ENCODE results near the gene DHX32. TPM values are rescaled to one million over a fixed set of nuclear protein-coding genes. Genes with fewer than 3 reads are reported as not detected.
"Not testable (repeated sequence)": the region's sequence is repeated elsewhere in the genome, so short reads cannot be mapped to it uniquely, and the experiment has no call there.

The DHX32 gene
- total RNA-seq, 1 experiment from 2014 or later = 28.0 TPM

- TF ChIP-seq, protein P1, sequence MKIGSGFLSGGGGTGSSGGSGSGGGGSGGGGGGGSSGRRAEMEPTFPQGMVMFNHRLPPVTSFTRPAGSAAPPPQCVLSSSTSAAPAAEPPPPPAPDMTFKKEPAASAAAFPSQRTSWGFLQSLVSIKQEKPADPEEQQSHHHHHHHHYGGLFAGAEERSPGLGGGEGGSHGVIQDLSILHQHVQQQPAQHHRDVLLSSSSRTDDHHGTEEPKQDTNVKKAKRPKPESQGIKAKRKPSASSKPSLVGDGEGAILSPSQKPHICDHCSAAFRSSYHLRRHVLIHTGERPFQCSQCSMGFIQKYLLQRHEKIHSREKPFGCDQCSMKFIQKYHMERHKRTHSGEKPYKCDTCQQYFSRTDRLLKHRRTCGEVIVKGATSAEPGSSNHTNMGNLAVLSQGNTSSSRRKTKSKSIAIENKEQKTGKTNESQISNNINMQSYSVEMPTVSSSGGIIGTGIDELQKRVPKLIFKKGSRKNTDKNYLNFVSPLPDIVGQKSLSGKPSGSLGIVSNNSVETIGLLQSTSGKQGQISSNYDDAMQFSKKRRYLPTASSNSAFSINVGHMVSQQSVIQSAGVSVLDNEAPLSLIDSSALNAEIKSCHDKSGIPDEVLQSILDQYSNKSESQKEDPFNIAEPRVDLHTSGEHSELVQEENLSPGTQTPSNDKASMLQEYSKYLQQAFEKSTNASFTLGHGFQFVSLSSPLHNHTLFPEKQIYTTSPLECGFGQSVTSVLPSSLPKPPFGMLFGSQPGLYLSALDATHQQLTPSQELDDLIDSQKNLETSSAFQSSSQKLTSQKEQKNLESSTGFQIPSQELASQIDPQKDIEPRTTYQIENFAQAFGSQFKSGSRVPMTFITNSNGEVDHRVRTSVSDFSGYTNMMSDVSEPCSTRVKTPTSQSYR (CRISPR knock-in tag; IDR thresholded peaks at IDR 0.05) = no peak
- TF ChIP-seq ZNF138 (CRISPR knock-in tag; conservative IDR thresholded peaks at IDR 0.05) = no peak
Observed at GRCh38 chr10:125929618-125930017, 48.5 kb upstream of the DHX32 start (continued).

DNA sequence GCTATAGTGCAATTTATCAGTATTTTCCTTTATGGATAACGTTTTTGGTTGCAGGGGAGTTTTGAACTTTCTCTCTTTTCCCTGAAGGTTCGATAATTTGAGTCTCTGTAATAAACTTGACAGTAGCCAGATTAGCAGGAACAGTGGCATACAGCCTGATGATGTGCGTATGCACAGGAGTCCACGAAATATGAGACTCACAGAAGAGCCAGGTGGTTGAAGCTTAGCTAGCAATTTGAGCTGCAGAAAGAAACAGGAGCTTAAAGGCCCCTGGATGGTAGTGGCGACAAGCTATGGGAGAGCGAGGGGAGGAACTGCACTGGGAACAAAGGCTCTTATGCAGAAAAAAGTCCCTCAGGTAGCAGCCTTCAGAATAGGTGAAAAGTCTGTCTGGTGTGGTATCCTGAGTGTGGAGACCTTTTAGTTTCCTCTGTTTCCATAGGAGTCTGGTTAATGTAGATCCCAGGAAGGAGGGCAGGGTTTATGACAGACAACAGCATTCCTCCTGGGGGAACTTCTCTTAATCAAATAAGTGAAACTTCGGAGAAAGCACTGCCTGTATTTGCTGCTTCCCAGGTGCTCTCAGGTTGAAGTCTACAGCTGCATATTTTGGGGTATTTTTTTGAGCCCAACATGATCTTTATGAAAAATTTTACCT lies 48.0 kb upstream of the DHX32 start:
- Mint-ChIP-seq H3K9me3 (peaks cover 11% of the 10 kb centered on the region), H3K27me3 (ENCODE audit: low read depth) (no peaks in the 10 kb centered on the region), H3K4me1 (peaks cover 4% of the 10 kb centered on the region), H3K27ac (no peak overlapping the region), H3K36me3 (no peaks in the 10 kb centered on the region), H3K4me3 (no peak overlapping the region)
- no peak for ATAC-seq
- CTCF ChIA-PET = no interaction called here
- TF ChIP-seq ZNF671 (CRISPR knock-in tag; IDR thresholded peaks at IDR 0.05) (no peak), ZNF423 (CRISPR knock-in tag; IDR thresholded peaks at IDR 0.05) (no peak), TP53 (CRISPR knock-in tag; IDR thresholded peaks at IDR 0.05) (no peak), ETV6 (CRISPR knock-in tag; IDR thresholded peaks at IDR 0.05) (no peak), FOXJ3 (CRISPR knock-in tag; IDR thresholded peaks at IDR 0.05; ENCODE audit: borderline replicate concordance) (no peak), ZNF532 (CRISPR knock-in tag; IDR thresholded peaks at IDR 0.05; ENCODE audit: borderline replicate concordance) (no peak), ZNF121 (CRISPR knock-in tag; IDR thresholded peaks at IDR 0.05) (no peak), ZNF138 (CRISPR knock-in tag; conservative IDR thresholded peaks at IDR 0.05) (no peak), ZBTB43 (CRISPR knock-in tag; IDR thresholded peaks at IDR 0.05) (no peak), MAX (CRISPR knock-in tag; IDR thresholded peaks at IDR 0.05) (no peak), NR2C2 (CRISPR knock-in tag; IDR thresholded peaks at IDR 0.05) (no peak), ZNF219 (CRISPR knock-in tag; IDR thresholded peaks at IDR 0.05; ENCODE audit: borderline replicate concordance) (no peak)
- TF ChIP-seq, protein P2, sequence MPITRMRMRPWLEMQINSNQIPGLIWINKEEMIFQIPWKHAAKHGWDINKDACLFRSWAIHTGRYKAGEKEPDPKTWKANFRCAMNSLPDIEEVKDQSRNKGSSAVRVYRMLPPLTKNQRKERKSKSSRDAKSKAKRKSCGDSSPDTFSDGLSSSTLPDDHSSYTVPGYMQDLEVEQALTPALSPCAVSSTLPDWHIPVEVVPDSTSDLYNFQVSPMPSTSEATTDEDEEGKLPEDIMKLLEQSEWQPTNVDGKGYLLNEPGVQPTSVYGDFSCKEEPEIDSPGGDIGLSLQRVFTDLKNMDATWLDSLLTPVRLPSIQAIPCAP (CRISPR knock-in tag; IDR thresholded peaks at IDR 0.05) = no peak
- TF ChIP-seq, protein P3, sequence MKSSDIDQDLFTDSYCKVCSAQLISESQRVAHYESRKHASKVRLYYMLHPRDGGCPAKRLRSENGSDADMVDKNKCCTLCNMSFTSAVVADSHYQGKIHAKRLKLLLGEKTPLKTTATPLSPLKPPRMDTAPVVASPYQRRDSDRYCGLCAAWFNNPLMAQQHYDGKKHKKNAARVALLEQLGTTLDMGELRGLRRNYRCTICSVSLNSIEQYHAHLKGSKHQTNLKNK (CRISPR knock-in tag; IDR thresholded peaks at IDR 0.05) = no peak
- TF ChIP-seq, protein P4, sequence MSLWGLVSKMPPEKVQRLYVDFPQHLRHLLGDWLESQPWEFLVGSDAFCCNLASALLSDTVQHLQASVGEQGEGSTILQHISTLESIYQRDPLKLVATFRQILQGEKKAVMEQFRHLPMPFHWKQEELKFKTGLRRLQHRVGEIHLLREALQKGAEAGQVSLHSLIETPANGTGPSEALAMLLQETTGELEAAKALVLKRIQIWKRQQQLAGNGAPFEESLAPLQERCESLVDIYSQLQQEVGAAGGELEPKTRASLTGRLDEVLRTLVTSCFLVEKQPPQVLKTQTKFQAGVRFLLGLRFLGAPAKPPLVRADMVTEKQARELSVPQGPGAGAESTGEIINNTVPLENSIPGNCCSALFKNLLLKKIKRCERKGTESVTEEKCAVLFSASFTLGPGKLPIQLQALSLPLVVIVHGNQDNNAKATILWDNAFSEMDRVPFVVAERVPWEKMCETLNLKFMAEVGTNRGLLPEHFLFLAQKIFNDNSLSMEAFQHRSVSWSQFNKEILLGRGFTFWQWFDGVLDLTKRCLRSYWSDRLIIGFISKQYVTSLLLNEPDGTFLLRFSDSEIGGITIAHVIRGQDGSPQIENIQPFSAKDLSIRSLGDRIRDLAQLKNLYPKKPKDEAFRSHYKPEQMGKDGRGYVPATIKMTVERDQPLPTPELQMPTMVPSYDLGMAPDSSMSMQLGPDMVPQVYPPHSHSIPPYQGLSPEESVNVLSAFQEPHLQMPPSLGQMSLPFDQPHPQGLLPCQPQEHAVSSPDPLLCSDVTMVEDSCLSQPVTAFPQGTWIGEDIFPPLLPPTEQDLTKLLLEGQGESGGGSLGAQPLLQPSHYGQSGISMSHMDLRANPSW (CRISPR knock-in tag; conservative IDR thresholded peaks at IDR 0.05; ENCODE audit: low read depth) = no peak
- TF ChIP-seq, protein P5, sequence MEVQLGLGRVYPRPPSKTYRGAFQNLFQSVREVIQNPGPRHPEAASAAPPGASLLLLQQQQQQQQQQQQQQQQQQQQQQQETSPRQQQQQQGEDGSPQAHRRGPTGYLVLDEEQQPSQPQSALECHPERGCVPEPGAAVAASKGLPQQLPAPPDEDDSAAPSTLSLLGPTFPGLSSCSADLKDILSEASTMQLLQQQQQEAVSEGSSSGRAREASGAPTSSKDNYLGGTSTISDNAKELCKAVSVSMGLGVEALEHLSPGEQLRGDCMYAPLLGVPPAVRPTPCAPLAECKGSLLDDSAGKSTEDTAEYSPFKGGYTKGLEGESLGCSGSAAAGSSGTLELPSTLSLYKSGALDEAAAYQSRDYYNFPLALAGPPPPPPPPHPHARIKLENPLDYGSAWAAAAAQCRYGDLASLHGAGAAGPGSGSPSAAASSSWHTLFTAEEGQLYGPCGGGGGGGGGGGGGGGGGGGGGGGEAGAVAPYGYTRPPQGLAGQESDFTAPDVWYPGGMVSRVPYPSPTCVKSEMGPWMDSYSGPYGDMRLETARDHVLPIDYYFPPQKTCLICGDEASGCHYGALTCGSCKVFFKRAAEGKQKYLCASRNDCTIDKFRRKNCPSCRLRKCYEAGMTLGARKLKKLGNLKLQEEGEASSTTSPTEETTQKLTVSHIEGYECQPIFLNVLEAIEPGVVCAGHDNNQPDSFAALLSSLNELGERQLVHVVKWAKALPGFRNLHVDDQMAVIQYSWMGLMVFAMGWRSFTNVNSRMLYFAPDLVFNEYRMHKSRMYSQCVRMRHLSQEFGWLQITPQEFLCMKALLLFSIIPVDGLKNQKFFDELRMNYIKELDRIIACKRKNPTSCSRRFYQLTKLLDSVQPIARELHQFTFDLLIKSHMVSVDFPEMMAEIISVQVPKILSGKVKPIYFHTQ (CRISPR knock-in tag; IDR thresholded peaks at IDR 0.05) = no peak
- DNase-seq (ENCODE audit: low spot score) = no peak
- POLR2A ChIA-PET = no interaction called here

DNA sequence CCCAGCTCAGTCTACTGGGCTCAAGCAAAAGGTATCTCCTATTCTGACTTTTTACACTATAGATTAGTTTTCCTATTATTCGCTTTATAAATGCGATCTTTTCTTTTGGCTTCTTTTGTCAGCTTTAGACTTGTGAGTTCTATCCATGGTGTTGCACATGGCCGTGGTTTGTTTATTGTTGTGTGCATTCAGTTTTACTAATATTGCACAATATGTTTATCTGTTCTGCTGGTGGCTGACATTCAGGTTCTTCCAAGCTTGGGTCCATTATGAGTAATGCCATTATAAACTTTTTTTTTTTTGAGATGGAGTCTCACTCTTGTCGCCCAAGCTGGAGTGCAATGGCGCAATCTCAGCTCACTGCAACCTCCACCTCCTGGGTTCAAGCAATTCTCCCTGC lies 46.2 kb upstream of the DHX32 start:
- H3K4me3 Mint-ChIP-seq; H3K27ac Mint-ChIP-seq; H3K36me3 Mint-ChIP-seq; ATAC-seq; H3K27me3 Mint-ChIP-seq (ENCODE audit: low read depth); DNase-seq (ENCODE audit: low spot score); H3K4me1 Mint-ChIP-seq; POLR2A ChIA-PET: not testable (repeated sequence)
- H3K9me3 Mint-ChIP-seq = peaks cover 11% of the 10 kb centered on the region
- CTCF ChIA-PET = interaction anchor here (0.7 kb wide), 1 partner anchor 332 kb away, joined by 3 read pairs; no protein-coding TSS in a partner anchor
